DND-41 (cell line): ENCODE data around the gene CLDN9.

Experiments
- EZH2 ChIP-seq: IDR thresholded peaks from 3 replicates; pipeline ENCODE4 v1.6.1; 2012; ENCODE audit warnings: borderline replicate concordance, low read depth, mild to moderate bottlenecking, moderate library complexity, low read length, inconsistent platforms; ENCODE audit not compliant: severe bottlenecking
- TF ChIP-seq, protein P1 (sequence below): IDR thresholded peaks from 2 replicates; pipeline ENCODE4 v1.5.1; 2012; ENCODE audit warnings: borderline replicate concordance, low read length, moderate library complexity, mild to moderate bottlenecking; ENCODE audit not compliant: poor library complexity, severe bottlenecking; ENCODE audit errors: extremely low read depth

DNA sequence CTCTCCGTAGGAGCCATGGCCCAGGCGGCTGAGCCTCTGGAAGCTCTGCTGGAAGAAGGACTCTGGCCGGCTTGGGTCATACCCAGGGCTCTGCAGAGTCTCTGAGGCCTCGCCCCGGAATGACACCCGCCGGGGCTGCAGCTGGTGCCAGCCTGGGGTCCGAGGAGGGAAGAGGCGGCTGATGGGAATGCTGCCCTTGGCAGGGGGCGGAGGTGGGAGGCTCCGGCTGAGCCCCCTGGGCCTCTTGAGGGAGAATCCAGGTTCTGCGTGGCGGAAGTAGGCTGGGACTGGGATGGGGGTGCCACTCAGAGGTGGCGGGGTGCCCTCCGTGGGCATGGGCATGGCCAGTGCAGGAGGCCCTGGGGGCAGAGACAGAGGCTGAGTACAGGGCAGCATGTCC, 36.0 kb upstream of the CLDN9 start:
- TF ChIP-seq, protein P1, sequence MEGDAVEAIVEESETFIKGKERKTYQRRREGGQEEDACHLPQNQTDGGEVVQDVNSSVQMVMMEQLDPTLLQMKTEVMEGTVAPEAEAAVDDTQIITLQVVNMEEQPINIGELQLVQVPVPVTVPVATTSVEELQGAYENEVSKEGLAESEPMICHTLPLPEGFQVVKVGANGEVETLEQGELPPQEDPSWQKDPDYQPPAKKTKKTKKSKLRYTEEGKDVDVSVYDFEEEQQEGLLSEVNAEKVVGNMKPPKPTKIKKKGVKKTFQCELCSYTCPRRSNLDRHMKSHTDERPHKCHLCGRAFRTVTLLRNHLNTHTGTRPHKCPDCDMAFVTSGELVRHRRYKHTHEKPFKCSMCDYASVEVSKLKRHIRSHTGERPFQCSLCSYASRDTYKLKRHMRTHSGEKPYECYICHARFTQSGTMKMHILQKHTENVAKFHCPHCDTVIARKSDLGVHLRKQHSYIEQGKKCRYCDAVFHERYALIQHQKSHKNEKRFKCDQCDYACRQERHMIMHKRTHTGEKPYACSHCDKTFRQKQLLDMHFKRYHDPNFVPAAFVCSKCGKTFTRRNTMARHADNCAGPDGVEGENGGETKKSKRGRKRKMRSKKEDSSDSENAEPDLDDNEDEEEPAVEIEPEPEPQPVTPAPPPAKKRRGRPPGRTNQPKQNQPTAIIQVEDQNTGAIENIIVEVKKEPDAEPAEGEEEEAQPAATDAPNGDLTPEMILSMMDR, result no peak
- no peak for TF ChIP-seq EZH2
